Pancreas (tissue), 10 donors: ENCODE results near the gene AMOTL2. TPM values are rescaled to one million over a fixed set of nuclear protein-coding genes. Genes with fewer than 3 reads are reported as not detected.

ENCODE experiments used
- ATAC-seq, 4 donors: fragments of 200-7000 bp; cut with Tn5 transposase; one replicate each; pipeline versions ENCODE4 v1.8.0 to v1.9.1; 2020; ENCODE audit warnings: mild to moderate bottlenecking in 4 of 4, moderate library complexity in 4 of 4
- DNase-seq, 6 donors: peaks; one replicate each; pipeline ENCODE4 v3.0.0-alpha.2; 2020
- FAIRE-seq: peaks from 2 replicates; lab custom pipeline; 2012; peaks lifted over from hg19 to GRCh38; lab: Jason Lieb, UNC
- H3K27ac ChIP-seq, 4 donors: fragments of 200-600 bp; sonication (generic); 1 replicate in 3 of 4; 2 replicates in 1 of 4; pipeline versions ENCODE4 v1.5.0 to v1.8.0; 2020
- H3K27me3 ChIP-seq, 4 donors: fragments of 200-600 bp; one replicate each; pipeline ENCODE4 v1.8.0; 2021
- H3K36me3 ChIP-seq, 3 donors: fragments of 200-600 bp; sonication (generic) in 1 of 3; one replicate each; pipeline versions ENCODE4 v1.5.0 to v1.8.0; 2020 to 2021
- H3K4me1 ChIP-seq, 3 donors: fragments of 200-600 bp; one replicate each; pipeline ENCODE4 v1.8.0; 2021
- H3K4me3 ChIP-seq, 4 donors: fragments of 200-600 bp; sonication (generic) in 2 of 4; one replicate each; pipeline versions ENCODE4 v1.5.0 to v1.8.0; 2020 to 2021
- H3K9me3 ChIP-seq, 4 donors: fragments of 200-600 bp; one replicate each; pipeline ENCODE4 v1.8.0; 2021
- WGBS, 2 donors: extraction: QIAGEN DNeasy Blood & Tissue Kit; methylation state at CpG; one replicate each; pipeline ENCODE4 v1.1.7; 2013; 5-methylcytosine and 5-hydroxymethylcytosine counted together
- intact Hi-C, 3 donors: fragments of 100-400 bp; cut with DNase I; formaldehyde crosslinking; loops; one replicate each; pipeline versions ENCODE4 v1.11.1 to v1.14.2; 2022
- polyA plus RNA-seq, 2 donors: library from polyadenylated mRNA; stranded (reverse); fragments of 200-250 nt; gene quantifications; one replicate each; pipeline ENCODE4 v1.2.3, GENCODE V29; 2013
- total RNA-seq, 6 donors: library from RNA; stranded (reverse); fragmentation: NEBNext Ultra II Directional in 4 of 6; extraction: Animal tissue kit (Norgen Biotek cat#: 25700) in 4 of 6; gene quantifications; one replicate each; pipeline versions ENCODE4 v1.2.1 to v1.2.4, GENCODE V29; 2021 to 2023
- TF ChIP-seq, protein P1 (sequence below), 4 donors: fragments of 200-600 bp; sonication (generic) in 3 of 4; IDR thresholded peaks; one replicate each; pipeline versions ENCODE4 v1.5.0 to v1.8.0; 2021; ENCODE audit warnings: antibody characterized with exemption in 4 of 4
- donor health status: healthy with polysubstance abuse.
- donor health status: DM: no; HTN: no; CAD: no; lungs with moderate emphysema.
- donor health status: DM: no; HTN: no; CAD: no.
- donor health status: control.
- donor health status: control.
- donor health status: Bipolar disorder and iron deficiency.
- donor health status: DM: yes; HTN: yes; CAD: no.
- donor health status: DM: no; HTN: no; CAD: no.
- donor health status: DM: no; HTN: no; CAD: no.
- donor health status: DM: yes; HTN: yes; CAD: no.

Gene AMOTL2
- total and polyA plus RNA-seq, 8 donors: 11.9 to 35.7 (median 28.9) TPM

DNA sequence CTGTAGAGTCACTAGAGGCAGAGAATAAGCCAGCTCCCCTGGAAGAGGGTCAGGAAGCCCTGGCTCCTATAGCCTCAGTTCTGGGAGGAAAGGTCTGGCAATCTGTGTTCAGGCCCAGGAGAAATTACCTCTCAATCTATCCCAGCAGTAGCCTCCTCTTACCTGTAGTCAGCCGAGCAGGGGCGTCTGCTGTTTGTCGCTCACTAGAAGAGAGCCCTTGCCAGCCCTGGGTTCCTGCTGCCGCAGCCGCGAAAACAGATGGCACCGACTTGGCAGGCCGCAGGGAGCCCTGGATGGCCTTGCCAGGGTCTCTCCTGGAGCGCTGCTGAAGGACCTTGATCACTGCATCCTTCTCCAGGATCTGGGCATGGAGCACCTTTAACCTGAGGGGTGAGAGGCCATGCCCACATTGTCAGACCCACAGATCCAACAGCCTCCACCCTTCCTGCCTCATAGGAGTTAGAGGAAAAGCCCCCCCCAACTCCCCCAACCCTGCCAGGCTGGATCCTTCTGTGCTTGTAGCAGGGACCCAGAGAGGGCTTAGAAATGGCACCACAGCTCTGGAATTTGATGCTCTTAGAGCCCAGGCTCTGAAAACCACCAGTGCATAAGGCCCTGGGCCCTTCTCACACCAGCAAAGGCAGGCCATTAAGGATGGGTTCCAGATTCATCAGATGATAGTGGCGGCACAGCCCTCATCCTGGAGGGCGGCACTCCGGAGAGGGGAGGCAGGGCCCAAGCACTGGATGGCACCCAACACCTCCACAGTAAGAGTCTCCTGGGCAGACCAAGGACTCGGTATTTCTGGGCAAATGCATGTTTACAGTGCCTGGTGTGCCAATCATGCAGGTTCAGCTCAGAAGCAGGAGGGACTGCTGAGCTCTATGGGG is 14.9 kb downstream of the AMOTL2 start:
- no peaks in the 10 kb centered on the region for H3K27me3 ChIP-seq
- WGBS, 2 donors: 62 to 71% methylated on average over 13 of the region's 13 CpGs
- H3K9me3 ChIP-seq: no peaks in the 10 kb centered on the region
- H3K4me1 ChIP-seq: peaks cover 17 to 30% (median 25%) of the 10 kb centered on the region in 3 donors
- TF ChIP-seq, protein P1, sequence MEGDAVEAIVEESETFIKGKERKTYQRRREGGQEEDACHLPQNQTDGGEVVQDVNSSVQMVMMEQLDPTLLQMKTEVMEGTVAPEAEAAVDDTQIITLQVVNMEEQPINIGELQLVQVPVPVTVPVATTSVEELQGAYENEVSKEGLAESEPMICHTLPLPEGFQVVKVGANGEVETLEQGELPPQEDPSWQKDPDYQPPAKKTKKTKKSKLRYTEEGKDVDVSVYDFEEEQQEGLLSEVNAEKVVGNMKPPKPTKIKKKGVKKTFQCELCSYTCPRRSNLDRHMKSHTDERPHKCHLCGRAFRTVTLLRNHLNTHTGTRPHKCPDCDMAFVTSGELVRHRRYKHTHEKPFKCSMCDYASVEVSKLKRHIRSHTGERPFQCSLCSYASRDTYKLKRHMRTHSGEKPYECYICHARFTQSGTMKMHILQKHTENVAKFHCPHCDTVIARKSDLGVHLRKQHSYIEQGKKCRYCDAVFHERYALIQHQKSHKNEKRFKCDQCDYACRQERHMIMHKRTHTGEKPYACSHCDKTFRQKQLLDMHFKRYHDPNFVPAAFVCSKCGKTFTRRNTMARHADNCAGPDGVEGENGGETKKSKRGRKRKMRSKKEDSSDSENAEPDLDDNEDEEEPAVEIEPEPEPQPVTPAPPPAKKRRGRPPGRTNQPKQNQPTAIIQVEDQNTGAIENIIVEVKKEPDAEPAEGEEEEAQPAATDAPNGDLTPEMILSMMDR (IDR thresholded peaks at IDR 0.05): no peak
- FAIRE-seq (no peak), ATAC-seq (no peak), DNase-seq (peak in 2 of 6 donors; percentile 17 to 70)
- peak overlapping the region; percentile 29 to 77 (median 36) for H3K27ac ChIP-seq
- H3K36me3 ChIP-seq: peaks cover 0 to 75% (median 25%) of the 10 kb centered on the region in 3 donors
- intact Hi-C loops: loop anchor here in 2 of 3 donors (5.0 kb wide), 2 partner anchors 37 to 42 kb away; no protein-coding TSS in a partner anchor
- no peak overlapping the region for H3K4me3 ChIP-seq

DNA sequence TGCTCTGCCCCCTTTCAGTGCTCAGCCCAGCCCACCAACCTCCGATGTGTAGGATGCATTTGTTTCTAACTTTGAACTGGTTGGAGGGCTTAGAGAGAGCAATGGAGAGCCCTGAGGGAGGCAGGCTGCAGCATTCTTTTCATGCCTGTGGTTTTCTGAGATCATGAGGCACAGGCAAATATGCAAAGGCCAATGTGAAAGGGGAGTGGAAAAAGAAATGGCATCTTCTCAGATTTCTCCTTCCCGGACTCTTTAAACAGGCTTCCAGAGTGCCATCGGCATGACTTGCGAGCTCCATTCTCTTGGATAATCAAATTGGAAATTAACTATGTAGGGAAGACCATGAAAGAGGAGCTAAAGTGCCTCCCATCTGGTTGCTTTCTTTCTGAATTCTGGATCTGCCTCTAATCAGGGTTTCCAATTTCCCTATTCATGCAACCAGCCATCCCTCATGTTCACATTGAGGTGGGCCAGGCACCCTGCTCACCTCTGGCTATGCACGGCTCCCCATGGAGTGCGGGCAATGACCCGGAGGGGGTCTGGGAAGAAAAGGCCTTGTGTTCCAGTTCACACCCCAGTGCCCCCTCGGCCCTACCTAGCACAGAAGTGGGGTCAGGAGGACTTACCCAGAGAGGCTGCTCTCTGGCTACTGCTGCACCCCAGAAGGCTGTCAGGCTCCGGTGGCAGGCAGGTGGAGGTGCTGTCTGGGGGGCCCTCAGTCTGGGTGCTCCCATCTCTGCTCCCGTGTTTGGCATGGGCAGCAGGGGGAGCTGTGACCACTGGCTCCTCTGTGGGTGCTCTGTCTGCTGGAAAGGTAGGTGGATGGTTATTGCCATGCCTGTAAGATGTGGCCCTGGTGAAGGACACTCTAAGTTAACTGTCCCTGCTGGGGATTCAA is 16.1 kb downstream of the AMOTL2 start:
- FAIRE-seq: no peak
- TF ChIP-seq, protein P1 (IDR thresholded peaks at IDR 0.05): no peak
- DNase-seq: peak in 3 of 6 donors; percentile 32 to 55 (median 35)
- 63 to 64% methylated on average over 10 of the region's 10 CpGs for WGBS, 2 donors
- peak in 3 of 4 donors; percentile 37 to 54 (median 40) for ATAC-seq
- peaks cover 0 to 75% (median 25%) of the 10 kb centered on the region in 3 donors for H3K36me3 ChIP-seq
- intact Hi-C loops: loop anchor here in 1 of 3 donors (5.0 kb wide), 1 partner anchor 36 kb away; no protein-coding TSS in a partner anchor
- peaks cover 21 to 36% (median 27%) of the 10 kb centered on the region in 3 donors for H3K4me1 ChIP-seq
- H3K27ac ChIP-seq: peak overlapping the region; percentile 29 to 77 (median 50)
- H3K4me3 ChIP-seq: no peak overlapping the region
- H3K27me3 ChIP-seq: no peaks in the 10 kb centered on the region
- no peaks in the 10 kb centered on the region for H3K9me3 ChIP-seq

DNA sequence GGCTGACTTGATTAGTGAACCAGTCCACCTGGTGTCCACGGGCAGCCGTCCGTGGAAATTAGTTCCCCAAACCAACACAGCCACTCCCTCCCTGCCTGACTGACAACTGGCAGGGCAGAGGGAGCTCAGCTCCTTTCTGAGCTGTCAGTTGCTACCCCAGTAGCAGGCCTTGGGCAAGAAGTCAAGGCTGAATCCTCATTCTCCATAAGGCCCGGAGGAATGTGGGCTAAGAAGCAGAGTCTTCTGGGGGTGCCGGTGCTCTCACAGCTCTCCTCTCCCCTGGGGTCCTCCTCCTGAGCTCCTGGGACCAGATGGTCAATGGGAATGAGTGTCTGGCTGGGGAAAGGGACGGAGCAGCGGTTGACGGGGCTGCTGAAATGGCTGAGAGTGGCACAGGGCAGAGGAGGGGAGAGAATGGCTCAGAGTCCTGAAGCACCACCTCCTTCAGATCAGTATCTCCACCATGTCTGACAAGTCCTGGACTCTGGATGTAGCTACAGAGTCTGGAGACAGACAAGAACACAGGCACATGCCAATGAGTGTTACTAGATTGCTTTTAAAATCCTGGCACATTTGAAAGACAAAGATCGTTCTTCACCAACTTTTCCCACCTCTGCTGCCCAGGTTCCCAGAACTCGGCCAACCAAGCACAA is 16.9 kb downstream of the AMOTL2 start:
- H3K4me1 ChIP-seq: peaks cover 27 to 44% (median 33%) of the 10 kb centered on the region in 3 donors
- no peaks in the 10 kb centered on the region for H3K9me3 ChIP-seq
- peak overlapping the region; percentile 29 to 77 (median 50) for H3K27ac ChIP-seq
- no peak overlapping the region for H3K4me3 ChIP-seq
- DNase-seq (peak in 2 of 6 donors; percentile 10 to 35), FAIRE-seq (no peak), ATAC-seq (no peak)
- intact Hi-C loops: loop anchor here in 1 of 3 donors (5.0 kb wide), 1 partner anchor 35 kb away; no protein-coding TSS in a partner anchor
- peaks cover 0 to 68% (median 25%) of the 10 kb centered on the region in 3 donors for H3K36me3 ChIP-seq
- no peaks in the 10 kb centered on the region for H3K27me3 ChIP-seq
- WGBS, 2 donors: 53 to 68% methylated on average over 10 of the region's 10 CpGs
- TF ChIP-seq, protein P1 (IDR thresholded peaks at IDR 0.05): no peak

DNA sequence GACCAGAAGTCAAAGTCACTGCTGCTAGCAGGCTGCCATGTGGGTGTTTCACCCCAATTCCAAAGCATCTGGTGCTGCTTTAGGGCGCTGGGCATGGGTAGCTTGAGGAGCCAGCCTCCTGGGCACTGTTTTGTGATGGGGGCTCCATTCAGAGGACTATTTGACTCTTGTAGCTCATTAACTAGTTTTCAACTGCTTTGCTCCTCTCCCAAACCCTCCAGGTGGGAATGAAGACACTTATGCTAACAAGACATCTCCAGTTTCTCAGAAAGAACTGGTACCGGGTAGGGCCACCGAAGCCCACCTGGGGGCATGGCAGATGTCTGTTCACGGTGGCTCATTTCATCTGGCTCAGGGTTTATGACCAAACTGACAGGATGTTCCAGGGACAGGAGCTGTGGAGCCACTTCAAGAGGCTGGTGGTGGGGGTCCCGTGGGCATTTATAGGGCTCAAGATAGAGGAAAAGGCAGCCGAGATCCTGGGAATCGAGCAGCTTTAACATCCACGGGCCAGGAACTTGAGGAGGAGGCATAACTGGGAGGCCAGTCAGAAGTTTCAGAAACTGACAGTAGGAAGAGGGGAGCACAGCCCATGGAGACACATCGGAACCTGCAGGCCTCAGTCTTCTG is 17.7 kb downstream of the AMOTL2 start:
- 87 to 89% methylated on average over 9 of the region's 9 CpGs for WGBS, 2 donors
- Histone ChIP-seq H3K36me3 (peaks cover 0 to 59% (median 22%) of the 10 kb centered on the region in 3 donors), H3K4me3 (no peak overlapping the region), H3K27me3 (no peaks in the 10 kb centered on the region), H3K9me3 (no peaks in the 10 kb centered on the region), H3K4me1 (peaks cover 36 to 51% (median 42%) of the 10 kb centered on the region in 3 donors), H3K27ac (peak overlapping the region; percentile 23 to 77 (median 34))
- TF ChIP-seq, protein P1 (IDR thresholded peaks at IDR 0.05): no peak
- no peak for ATAC-seq
- intact Hi-C loops: loop anchor here in 1 of 3 donors (5.0 kb wide), 1 partner anchor 34 kb away; no protein-coding TSS in a partner anchor
- no peak for FAIRE-seq
- peak in 2 of 6 donors; percentile 9 to 27 for DNase-seq
